ENCODE measurements around the gene KANK4. TPM values are rescaled to one million over a fixed set of nuclear protein-coding genes. Genes with fewer than 3 reads are reported as not detected.

The KANK4 gene
- total RNA-seq, 1 donor from 2014 or later, result not detected

DNA sequence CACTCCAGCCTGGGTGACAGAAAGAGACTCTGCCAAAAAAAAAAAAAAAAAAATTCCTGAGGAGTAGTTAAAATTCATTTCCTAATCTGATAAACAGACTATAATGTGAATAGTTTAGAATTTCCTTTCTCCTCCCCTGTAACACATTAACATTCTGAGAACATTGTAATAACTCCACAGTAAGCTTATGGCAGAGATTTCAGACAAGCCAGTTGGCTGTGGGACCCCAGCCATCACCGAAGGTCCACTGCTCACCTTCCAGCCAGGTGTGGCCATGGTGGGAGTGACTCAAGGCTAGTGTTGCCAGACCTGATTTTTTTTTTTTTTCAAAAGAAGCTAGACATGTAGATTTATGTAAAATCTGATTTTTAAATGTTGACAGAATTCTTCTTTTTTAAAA, 11.8 kb downstream of the KANK4 start:
- intact Hi-C loops (cut with micrococcal nuclease), result no loop called here

DNA sequence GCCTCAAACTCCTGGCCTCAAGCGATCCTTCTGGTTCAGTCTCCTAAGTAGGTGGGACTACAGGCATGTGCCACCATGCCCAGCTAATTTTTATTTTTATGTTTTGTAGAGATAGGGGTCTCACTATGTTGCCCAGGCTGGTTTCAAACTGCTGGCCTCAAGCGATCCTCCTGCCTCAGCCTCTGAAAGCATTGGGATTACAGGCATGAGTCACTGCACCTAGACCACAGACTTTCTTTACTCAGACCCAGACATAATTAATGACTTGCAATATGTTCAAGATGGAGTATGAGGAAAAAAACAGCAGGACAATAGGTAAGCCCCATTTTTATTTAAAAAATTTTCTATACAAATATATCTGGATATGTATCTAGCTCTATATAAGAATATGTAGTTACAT, 13.2 kb downstream of the KANK4 start:
- intact Hi-C loops (cut with micrococcal nuclease), result no loop called here

- intact Hi-C loops (cut with micrococcal nuclease), result no loop called here
Observed at GRCh38 chr1:62304975-62305374, 14.3 kb downstream of the KANK4 start.

- intact Hi-C loops (cut with micrococcal nuclease), result no loop called here
Observed at GRCh38 chr1:62304515-62304914, 14.7 kb downstream of the KANK4 start.

GRCh38 chr1:62301726-62302390, 17.4 kb downstream of the KANK4 start:
- intact Hi-C loops (cut with micrococcal nuclease), result no loop called here

- intact Hi-C loops (cut with micrococcal nuclease), result no loop called here
Observed at GRCh38 chr1:62299426-62300200, 19.6 kb downstream of the KANK4 start.

- intact Hi-C loops (cut with micrococcal nuclease), result no loop called here
Observed at GRCh38 chr1:62295921-62296491, 23.2 kb downstream of the KANK4 start.

GRCh38 chr1:62294261-62294660, 25.0 kb downstream of the KANK4 start:
- intact Hi-C loops (cut with micrococcal nuclease), result no loop called here

DNA sequence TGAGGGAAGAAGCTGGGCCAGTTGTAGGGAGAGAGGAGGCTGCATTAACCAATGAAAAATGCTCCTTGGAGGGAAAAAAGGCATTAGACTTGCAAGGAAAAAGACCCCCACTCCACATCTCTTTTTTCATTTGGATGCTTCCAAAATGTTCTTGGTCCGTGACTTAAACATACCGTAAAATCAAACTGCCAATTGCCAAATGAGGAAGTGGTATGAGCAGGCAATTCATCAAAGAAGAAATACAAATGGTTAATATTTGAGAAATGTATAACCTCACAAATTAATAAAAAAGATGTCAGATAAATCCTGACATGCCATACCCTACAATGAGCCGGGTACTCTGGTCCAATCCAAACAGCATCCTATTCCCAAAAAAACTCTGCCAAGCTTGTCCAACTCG, 30.6 kb downstream of the KANK4 start:
- intact Hi-C loops (cut with micrococcal nuclease), result no loop called here

GRCh38 chr1:62288224-62288623, 31.0 kb downstream of the KANK4 start:
- intact Hi-C loops (cut with micrococcal nuclease), result no loop called here

- intact Hi-C loops (cut with micrococcal nuclease), result no loop called here
Observed at GRCh38 chr1:62286786-62287224, 32.4 kb downstream of the KANK4 start.

GRCh38 chr1:62285984-62286785, 33.0 kb downstream of the KANK4 start:
- intact Hi-C loops (cut with micrococcal nuclease), result no loop called here

DNA sequence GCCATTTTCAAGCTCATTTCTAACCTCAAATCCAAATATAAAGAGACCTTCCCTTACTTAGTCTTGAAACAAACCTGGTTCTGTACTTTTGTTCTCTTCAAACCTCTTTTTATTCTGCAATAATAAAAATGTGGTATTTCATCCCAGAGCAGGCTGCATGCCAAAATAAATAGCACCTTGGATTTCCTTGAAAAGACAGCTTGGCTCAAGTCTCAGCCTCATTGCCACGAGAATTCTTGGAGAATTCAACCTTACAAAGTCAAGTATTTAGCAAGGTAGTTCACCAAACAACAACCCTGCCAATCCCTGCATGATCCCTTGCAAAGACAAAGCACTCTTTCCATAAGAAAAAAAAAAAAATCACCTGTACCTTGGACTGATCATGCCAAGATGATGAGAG, 33.8 kb downstream of the KANK4 start:
- intact Hi-C loops (cut with micrococcal nuclease), result no loop called here

DNA sequence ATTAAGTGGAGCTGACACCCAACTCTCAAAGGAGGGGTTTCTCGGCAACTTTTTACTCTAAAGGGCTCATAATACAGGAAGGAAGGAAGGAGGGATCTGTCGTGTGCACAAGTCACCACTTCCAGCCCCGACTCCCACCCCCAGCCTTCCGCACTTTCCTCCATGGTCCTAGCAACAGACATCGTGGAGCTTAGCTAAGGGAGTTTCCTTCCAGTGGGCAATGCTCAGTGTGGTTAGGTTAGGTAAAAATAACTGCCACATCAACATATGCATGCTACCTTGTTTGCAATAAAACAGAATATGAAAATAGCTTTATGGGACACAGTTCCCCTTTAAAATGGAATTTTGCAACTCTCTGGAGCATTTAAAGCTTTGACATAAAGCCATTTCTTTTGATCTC, 35.2 kb downstream of the KANK4 start:
- intact Hi-C loops (cut with micrococcal nuclease), result no loop called here

DNA sequence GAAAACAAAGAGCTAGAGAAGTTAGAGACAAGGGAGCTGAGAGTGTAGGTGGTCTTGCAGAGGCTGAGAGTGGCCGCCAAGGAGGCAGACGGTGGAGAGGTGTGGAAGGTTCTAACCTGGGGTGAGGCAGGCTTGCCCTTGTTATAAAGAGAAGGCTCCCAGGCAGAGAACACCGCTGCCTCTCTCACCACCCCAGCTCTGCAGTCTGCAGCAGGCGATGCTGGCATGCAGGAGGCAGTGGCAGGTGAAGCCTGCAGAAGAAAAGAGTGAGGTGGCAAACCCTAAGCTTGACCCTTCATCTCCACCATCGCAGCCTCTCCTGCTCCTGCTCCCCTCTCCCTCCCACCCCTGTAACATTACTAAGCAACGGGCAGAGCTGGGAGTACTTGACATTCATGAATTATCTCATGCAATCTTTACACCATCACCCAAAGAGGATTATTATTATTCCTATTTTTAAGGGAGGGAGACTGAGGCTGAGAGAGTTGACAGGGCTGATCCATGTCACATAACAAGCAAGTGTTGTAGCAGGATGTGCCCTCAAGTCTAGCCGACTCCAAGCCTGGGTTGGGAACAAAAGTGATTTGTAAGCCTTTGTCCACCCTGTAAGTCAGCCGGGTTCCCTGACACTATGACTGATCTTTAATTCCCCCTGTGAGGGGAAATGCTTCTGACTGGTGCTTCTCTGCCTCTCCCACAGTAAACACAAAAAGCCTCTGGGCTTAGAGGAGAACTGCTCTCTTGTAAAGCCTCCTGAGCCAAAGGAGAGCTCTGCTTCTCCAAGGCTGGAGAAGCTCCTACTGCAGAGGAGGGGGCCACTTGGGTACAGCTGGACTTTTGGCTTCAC, 36.1 kb downstream of the KANK4 start:
- intact Hi-C loops (cut with micrococcal nuclease), result no loop called here

- intact Hi-C loops (cut with micrococcal nuclease), result no loop called here
Observed at GRCh38 chr1:62281922-62282555, 37.2 kb downstream of the KANK4 start.

- intact Hi-C loops (cut with micrococcal nuclease), result no loop called here
Observed at GRCh38 chr1:62280960-62281465, 38.2 kb downstream of the KANK4 start.

DNA sequence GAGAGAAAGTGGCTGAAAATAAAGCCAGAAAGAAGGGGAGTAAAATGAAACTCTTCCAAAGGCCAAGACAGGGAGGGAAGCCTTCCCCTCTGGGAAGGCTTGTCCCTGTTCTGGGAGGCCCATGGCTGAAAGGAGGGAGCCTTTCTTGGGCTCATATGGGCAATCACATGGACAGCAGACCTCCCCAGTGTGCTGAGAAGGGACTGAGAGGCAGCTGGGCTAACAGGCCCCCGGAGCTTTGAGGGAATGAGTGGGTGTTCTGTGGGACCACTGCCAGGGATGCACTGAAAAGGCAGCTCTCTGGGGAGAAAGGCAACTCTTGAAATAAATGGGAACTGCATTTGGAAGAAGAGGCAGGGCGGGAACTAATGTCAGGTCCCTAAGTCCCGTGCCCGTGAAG, 39.1 kb downstream of the KANK4 start:
- intact Hi-C loops (cut with micrococcal nuclease), result no loop called here

DNA sequence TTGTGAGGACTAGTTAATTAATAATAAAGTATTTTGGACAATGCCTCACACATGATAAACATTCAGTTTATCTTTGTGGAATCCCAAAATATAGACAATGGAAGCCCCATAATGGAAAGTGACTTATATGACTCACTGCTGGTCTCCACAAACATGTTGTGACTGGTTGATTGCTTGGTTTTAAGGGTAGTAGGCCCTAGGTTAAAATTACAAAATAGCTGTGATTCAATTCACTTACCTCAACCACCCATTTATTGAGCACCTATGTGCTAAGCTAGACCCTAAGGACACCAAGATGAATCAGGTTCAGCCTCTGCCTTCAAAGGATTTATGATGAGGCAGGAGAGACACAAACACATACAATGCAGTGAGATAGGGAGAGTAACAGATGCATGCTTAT, 42.4 kb downstream of the KANK4 start:
- intact Hi-C loops (cut with micrococcal nuclease), result no loop called here

Data from T-helper 1 cell treated with Interleukin-12 subunit alpha and Interleukin-12 subunit beta and Interleukin-4 antibody, amounts not matched to agents 30 ng/mL and 1 ng/mL, for 36 hours (primary cell).